Common myeloid progenitor, CD34-positive (primary cell): Measurements from ENCODE around the gene PNPLA8.
"Not testable (repeated sequence)": the region's sequence is repeated elsewhere in the genome, so short reads cannot be mapped to it uniquely, and the experiment has no call there.

Source experiments
- CTCF ChIA-PET: fragments of 350-600 bp; sonication (Branson Sonifier 250); formaldehyde crosslinking; loops from one replicate; lab custom pipeline; 2021; ENCODE audit warnings: antibody characterized with exemption; lab: Charles Lee
- POLR2A ChIA-PET: fragments of 350-600 bp; sonication (Branson Sonifier 250); formaldehyde crosslinking; loops from one replicate; lab custom pipeline; 2021; ENCODE audit warnings: antibody characterized with exemption; lab: Charles Lee
- DNase-seq, 3 donors: peaks; one replicate each; pipeline versions ENCODE4 v3.0.0 to v3.0.0-alpha.2; 2013
- H3K27ac ChIP-seq, 2 experiments: 1 replicate in 1 of 2; 2 replicates in 1 of 2; pipeline ENCODE4 v1.7.0; 2013; ENCODE audit warnings: inconsistent platforms in 2 of 2, low read length in 2 of 2, mild to moderate bottlenecking in 2 of 2, low read depth in 1 of 2, moderate library complexity in 1 of 2; ENCODE audit not compliant: severe bottlenecking in 2 of 2, insufficient read depth in 1 of 2, poor library complexity in 1 of 2
- H3K27me3 ChIP-seq, 5 experiments: replicated peaks in 2 of 5; 1 replicate in 3 of 5; 2 replicates in 2 of 5; pipeline versions ENCODE4 v1.6.1 to v1.7.0; 2013; ENCODE audit warnings: low read length in 4 of 5, mild to moderate bottlenecking in 2 of 5, moderate library complexity in 2 of 5, inconsistent platforms in 1 of 5; ENCODE audit not compliant: insufficient read depth in 5 of 5, control insufficient read depth in 4 of 5
- H3K36me3 ChIP-seq, 4 experiments: 1 replicate in 2 of 4; 2 replicates in 2 of 4; pipeline versions ENCODE4 v1.6.1 to v1.7.0; 2013; ENCODE audit warnings: low read length in 3 of 4, control low read depth in 1 of 4, mild to moderate bottlenecking in 1 of 4; ENCODE audit not compliant: control insufficient read depth in 4 of 4, insufficient read depth in 4 of 4
- H3K4me1 ChIP-seq, 4 experiments: 1 replicate in 3 of 4; 2 replicates in 1 of 4; pipeline versions ENCODE4 v1.6.1 to v1.7.1; 2013; ENCODE audit warnings: low read length in 3 of 4, mild to moderate bottlenecking in 3 of 4, control low read depth in 1 of 4, inconsistent platforms in 1 of 4, moderate library complexity in 1 of 4; ENCODE audit not compliant: control insufficient read depth in 4 of 4, insufficient read depth in 4 of 4; ENCODE audit errors: control extremely low read depth in 1 of 4
- H3K4me3 ChIP-seq, 7 experiments: 1 replicate in 4 of 7; 2 replicates in 3 of 7; pipeline versions ENCODE4 v1.5.1 to v1.7.0; 2013; ENCODE audit warnings: mild to moderate bottlenecking in 7 of 7, low read length in 6 of 7, moderate library complexity in 6 of 7, inconsistent platforms in 2 of 7, low read depth in 2 of 7, control low read depth in 1 of 7; ENCODE audit not compliant: insufficient read depth in 4 of 7, control insufficient read depth in 1 of 7; ENCODE audit errors: extremely low read depth in 1 of 7
- H3K9me3 ChIP-seq, 5 experiments: 1 replicate in 4 of 5; 2 replicates in 1 of 5; pipeline versions ENCODE4 v1.6.1 to v1.7.1; 2013; ENCODE audit warnings: low read length in 4 of 5, mild to moderate bottlenecking in 2 of 5, inconsistent platforms in 1 of 5, low read depth in 1 of 5, moderate library complexity in 1 of 5; ENCODE audit not compliant: control insufficient read depth in 4 of 5, insufficient read depth in 2 of 5; ENCODE audit errors: control extremely low read depth in 1 of 5
- WGBS: methylation state at CpG from one replicate; pipeline ENCODE4 v1.1.5; 2013; ENCODE audit not compliant: insufficient coverage; 5-methylcytosine and 5-hydroxymethylcytosine counted together

PNPLA8 gene

GRCh38 chr7:108568801-108569380, 43.0 kb upstream of the PNPLA8 start:
- ChIA-PET CTCF (interaction anchor here (1.4 to 1.5 kb wide), 2 partner anchors 43 to 72 kb away, joined by 3 to 4 read pairs; partner anchors contain the start of gene PNPLA8), POLR2A (interaction anchor here (0.7 to 2.0 kb wide), 3 partner anchors 39 to 102 kb away, joined by 3 to 14 read pairs (median 4); partner anchors contain the start of gene PNPLA8)
- H3K27me3 ChIP-seq, result no peaks in the 10 kb centered on the region
- peaks cover 2 to 24% (median 10%) of the 10 kb centered on the region in 4 experiments for H3K36me3 ChIP-seq
- peak in 1 of 3 donors; percentile 8 for DNase-seq
- WGBS, result 16% methylated on average over 13 of the region's 24 CpGs
- H3K27ac ChIP-seq, result peak overlapping the region; percentile 95 to 98
- H3K4me3 ChIP-seq, result peak overlapping the region; percentile 52 to 89 (median 83)
- H3K4me1 ChIP-seq, result peaks cover 13 to 33% (median 24%) of the 10 kb centered on the region in 4 experiments
- peaks cover 0 to 2% (median 0%) of the 10 kb centered on the region in 5 experiments for H3K9me3 ChIP-seq

- DNase-seq, result no peak
- Histone ChIP-seq H3K27me3 (no peaks in the 10 kb centered on the region), H3K36me3 (peaks cover 6 to 24% (median 7%) of the 10 kb centered on the region in 4 experiments), H3K27ac (no peak overlapping the region), H3K4me1 (peaks cover 12 to 24% (median 18%) of the 10 kb centered on the region in 4 experiments), H3K9me3 (peaks cover 0 to 2% (median 0%) of the 10 kb centered on the region in 5 experiments), H3K4me3 (no peak overlapping the region)
- CTCF ChIA-PET, result interaction anchor here (1.0 to 1.6 kb wide), 2 partner anchors 18 to 42 kb away, joined by 3 to 5 read pairs; no protein-coding TSS in a partner anchor
- POLR2A ChIA-PET, result no interaction called here
Measured at GRCh38 chr7:108565987-108566386, 40.1 kb upstream of the PNPLA8 start.

GRCh38 chr7:108561047-108561619, 35.2 kb upstream of the PNPLA8 start:
- Histone ChIP-seq H3K27ac (no peak overlapping the region), H3K27me3 (no peaks in the 10 kb centered on the region), H3K4me3 (no peak overlapping the region), H3K9me3 (peaks cover 3 to 25% (median 14%) of the 10 kb centered on the region in 5 experiments), H3K36me3 (peaks cover 6 to 24% (median 7%) of the 10 kb centered on the region in 4 experiments), H3K4me1 (no peaks in the 10 kb centered on the region)
- ChIA-PET POLR2A (no interaction called here), CTCF (interaction anchor here (0.7 kb wide), 1 partner anchor 13 kb away, joined by 5 read pairs; no protein-coding TSS in a partner anchor)
- no peak for DNase-seq
- WGBS, result 100% methylated on average over 1 of the region's 4 CpGs

- no peak overlapping the region for H3K27ac ChIP-seq
- H3K4me1 ChIP-seq, result no peaks in the 10 kb centered on the region
- H3K4me3 ChIP-seq, result no peak overlapping the region
- no peaks in the 10 kb centered on the region for H3K27me3 ChIP-seq
- no peak for DNase-seq
- H3K9me3 ChIP-seq, result peaks cover 3 to 30% (median 15%) of the 10 kb centered on the region in 5 experiments
- peaks cover 0 to 7% (median 3%) of the 10 kb centered on the region in 4 experiments for H3K36me3 ChIP-seq
- POLR2A ChIA-PET, result no interaction called here
- CTCF ChIA-PET, result interaction anchor here (1.0 kb wide), 1 partner anchor 15 kb away, joined by 3 read pairs; no protein-coding TSS in a partner anchor
- WGBS, result 100% methylated on average over 2 of the region's 4 CpGs
Measured at GRCh38 chr7:108559253-108559652, 33.3 kb upstream of the PNPLA8 start.

- Histone ChIP-seq H3K27me3 (no peaks in the 10 kb centered on the region), H3K9me3 (peaks cover 3 to 30% (median 15%) of the 10 kb centered on the region in 5 experiments), H3K27ac (no peak overlapping the region), H3K36me3 (peaks cover 0 to 5% (median 3%) of the 10 kb centered on the region in 4 experiments), H3K4me1 (no peaks in the 10 kb centered on the region), H3K4me3 (no peak overlapping the region)
- POLR2A ChIA-PET, result no interaction called here
- WGBS, result no CpG with 5 or more reads among the region's 1 CpG
- no peak for DNase-seq
- CTCF ChIA-PET, result no interaction called here
Measured at GRCh38 chr7:108557617-108558016, 31.7 kb upstream of the PNPLA8 start.

GRCh38 chr7:108557191-108557590, 31.3 kb upstream of the PNPLA8 start:
- ChIA-PET CTCF (interaction anchor here (1.0 kb wide), 1 partner anchor 14 kb away, joined by 3 read pairs; no protein-coding TSS in a partner anchor), POLR2A (no interaction called here)

GRCh38 chr7:108556665-108557064, 30.7 kb upstream of the PNPLA8 start:
- H3K27ac ChIP-seq, H3K4me3 ChIP-seq, DNase-seq, H3K27me3 ChIP-seq, H3K4me1 ChIP-seq, POLR2A ChIA-PET, H3K36me3 ChIP-seq: not testable (repeated sequence)
- CTCF ChIA-PET, result interaction anchor here (1.0 kb wide), 1 partner anchor 14 kb away, joined by 3 read pairs; no protein-coding TSS in a partner anchor
- peaks cover 3 to 30% (median 15%) of the 10 kb centered on the region in 5 experiments for H3K9me3 ChIP-seq

More at GRCh38 chr7:108557191-108557590, 31.3 kb upstream of the PNPLA8 start:
- H3K9me3 ChIP-seq, result peaks cover 3 to 30% (median 15%) of the 10 kb centered on the region in 5 experiments
- no peak for DNase-seq
- H3K36me3 ChIP-seq, result peaks cover 0 to 5% (median 3%) of the 10 kb centered on the region in 4 experiments
- no peaks in the 10 kb centered on the region for H3K4me1 ChIP-seq
- 93% methylated on average over 3 of the region's 3 CpGs for WGBS
- H3K27me3 ChIP-seq, result no peaks in the 10 kb centered on the region
- H3K27ac ChIP-seq, result no peak overlapping the region
- no peak overlapping the region for H3K4me3 ChIP-seq
